SW 1271 (cell line): ENCODE data around the gene DNAJC24.
"Not testable (repeated sequence)": the region's sequence is repeated elsewhere in the genome, so short reads cannot be mapped to it uniquely, and the experiment has no call there.

Source experiments
- DNase-seq, 2 experiments: peaks; one replicate each; lab custom pipeline; 2025; lab: John Stamatoyannopoulos, UW

Gene DNAJC24, protein sequence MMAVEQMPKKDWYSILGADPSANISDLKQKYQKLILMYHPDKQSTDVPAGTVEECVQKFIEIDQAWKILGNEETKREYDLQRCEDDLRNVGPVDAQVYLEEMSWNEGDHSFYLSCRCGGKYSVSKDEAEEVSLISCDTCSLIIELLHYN

DNA sequence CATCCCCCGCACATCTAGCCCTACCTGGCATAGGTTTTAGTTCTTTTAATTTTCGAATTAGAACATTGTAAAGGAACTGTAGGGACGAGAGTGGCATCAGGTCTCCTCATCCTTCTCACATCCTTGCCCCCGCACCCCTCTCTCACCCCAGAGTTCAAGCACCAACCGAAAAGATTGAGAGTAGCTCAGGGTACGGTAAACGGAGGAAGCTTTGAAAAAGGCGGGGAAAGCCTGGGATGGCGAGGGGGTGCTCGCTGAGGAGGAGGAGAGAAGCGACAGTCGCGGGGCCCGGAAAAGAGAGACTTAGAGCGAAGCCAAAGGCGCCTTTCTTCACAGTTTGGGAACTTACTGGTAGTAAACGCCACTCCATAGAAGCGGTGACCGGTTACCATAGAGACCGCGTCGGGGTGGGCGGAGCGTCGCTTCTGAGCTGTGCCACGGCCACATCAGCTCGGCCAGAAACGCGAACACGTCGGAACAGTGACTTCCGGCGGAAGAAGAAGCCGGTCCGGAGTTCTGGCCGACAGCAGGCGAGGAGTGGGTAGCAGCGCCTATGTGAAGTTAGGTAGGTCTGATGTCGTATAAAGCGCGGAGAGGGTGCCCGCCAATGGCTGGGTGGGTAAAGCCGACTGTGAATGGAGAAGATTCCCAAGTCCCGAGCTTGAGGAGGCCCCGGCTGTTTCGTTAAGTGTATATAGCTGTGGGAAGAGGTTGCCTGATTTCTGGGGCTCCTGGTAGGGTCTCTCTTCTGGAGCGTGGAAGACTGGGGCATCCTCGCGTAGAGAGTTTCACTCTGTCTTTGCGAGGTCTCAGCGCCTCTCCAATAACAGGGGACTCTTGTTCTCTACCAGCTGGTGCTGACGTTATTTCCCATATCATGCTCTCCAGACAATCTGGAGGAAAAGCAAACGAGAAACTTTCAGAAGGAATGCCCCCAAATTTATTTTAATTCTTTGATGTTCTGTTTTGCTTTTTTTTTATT is at the start of gene DNAJC24, which contains the start of gene DCDC1:
Gene DNAJC24 (plus strand): TSS at position 513 of the 982 bp plus-strand sequence. CDS start 889 bp downstream, outside the sequence.
Gene DCDC1 (minus strand): TSS at position 392 of the 982 bp plus-strand sequence. CDS start 41,459 bp downstream, outside the sequence.
- peak; percentile 66 to 90 for DNase-seq

DNA sequence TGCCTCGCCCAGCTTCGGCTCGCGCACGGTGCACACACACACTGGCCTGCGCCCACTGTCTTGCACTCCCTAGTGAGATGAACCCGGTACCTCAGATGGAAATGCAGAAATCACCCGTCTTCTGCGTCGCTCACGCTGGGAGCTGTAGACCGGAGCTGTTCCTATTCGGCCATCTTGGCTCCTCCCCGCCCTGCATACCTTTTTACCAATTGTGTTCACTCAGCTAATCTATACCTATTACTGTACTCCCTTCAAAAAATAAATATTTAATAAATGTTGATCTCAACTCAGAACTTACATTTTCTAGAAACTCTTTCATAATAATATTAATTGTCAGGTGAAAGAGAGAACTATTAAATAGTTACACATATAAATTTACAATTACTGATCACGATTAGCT is 48.2 kb upstream of the DNAJC24 start:
- not testable (repeated sequence) for DNase-seq

DNA sequence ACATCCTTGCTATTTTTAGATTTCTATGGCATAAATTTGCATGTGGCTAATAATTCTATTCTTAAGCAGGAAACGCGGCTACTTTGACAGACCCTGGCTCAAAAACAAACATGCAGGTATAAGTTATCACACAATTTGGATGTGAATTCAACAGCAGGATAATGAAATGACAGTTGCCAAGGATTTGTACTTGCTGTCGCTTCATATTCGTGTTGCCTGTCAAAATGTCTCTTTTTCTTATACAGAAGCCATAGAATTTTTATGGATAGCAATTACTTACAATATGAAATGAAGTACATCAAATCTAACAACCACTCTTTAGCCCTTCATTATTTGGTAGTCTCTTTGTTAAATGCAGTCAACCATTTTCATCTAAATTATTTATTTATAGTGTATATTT is 46.5 kb upstream of the DNAJC24 start:
- DNase-seq, result no peak

GRCh38 chr11:31325160-31325559 is 44.5 kb upstream of the DNAJC24 start:
- no peak for DNase-seq

GRCh38 chr11:31326470-31327148 is 43.1 kb upstream of the DNAJC24 start:
- no peak for DNase-seq

DNA sequence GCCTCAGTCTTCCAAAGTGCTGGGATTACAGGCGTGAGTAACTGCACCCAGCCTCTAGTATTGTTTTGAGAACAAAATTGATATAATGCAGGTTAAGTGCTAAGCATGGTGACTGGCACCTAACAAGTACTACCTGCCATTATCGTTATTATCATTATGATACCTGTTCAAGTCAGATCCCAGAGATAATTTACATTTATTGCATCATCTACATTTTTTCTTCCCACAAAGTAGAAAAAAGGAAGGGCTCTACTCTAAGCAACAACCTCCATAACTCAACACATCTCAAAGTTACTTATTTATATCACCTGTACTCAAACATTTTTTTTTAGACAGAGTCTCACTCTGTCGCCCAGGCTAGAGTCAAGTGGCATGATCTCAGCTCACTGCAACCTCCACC is 42.2 kb upstream of the DNAJC24 start:
- no peak for DNase-seq

- no peak for DNase-seq
Measured at GRCh38 chr11:31328697-31329096, 41.0 kb upstream of the DNAJC24 start.

DNA sequence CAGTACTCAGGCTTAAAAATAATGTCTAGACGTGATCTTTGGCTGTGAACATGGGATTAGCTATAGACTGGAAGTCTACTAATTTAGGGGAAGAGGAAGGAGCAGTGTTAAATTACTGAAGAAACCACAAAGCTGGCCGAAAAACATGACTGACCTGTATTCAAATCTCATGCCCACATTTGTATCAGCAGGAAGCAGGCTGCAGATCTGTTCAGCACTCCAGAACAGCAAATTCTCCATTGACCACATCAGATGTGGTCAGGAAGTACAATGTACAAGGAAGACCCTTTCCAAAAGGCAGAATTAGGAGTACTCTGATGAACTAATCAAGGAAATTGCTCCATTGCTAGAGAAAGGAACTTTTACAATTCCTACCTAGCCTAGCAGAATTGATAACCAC is 31.9 kb upstream of the DNAJC24 start:
- no peak for DNase-seq

GRCh38 chr11:31340903-31341572 is 28.6 kb upstream of the DNAJC24 start:
- peak in 1 of 2 experiments; percentile 16 for DNase-seq

- DNase-seq, result no peak
Measured at GRCh38 chr11:31351168-31351567, 18.5 kb upstream of the DNAJC24 start.

- DNase-seq, result no peak
Measured at GRCh38 chr11:31355131-31355530, 14.5 kb upstream of the DNAJC24 start.

DNA sequence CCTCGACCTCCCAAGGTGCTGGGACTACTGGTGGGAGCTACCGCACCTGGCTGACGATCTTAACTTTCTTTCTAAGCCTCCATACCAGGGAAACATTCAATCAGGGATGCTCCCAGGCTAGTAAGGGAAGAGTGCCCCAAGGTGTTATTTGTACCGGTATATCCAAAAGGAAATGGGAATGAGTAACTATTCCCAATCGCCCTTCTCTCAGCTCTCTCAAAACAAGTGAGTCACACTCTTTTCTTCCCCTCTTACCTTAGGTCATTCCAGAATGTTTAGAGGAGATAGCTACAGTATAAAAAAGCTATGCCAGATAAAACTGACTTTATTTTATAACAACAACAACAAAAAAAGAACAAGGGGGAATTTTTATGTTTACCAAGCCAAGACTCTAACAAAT is 13.8 kb upstream of the DNAJC24 start:
- no peak for DNase-seq

DNA sequence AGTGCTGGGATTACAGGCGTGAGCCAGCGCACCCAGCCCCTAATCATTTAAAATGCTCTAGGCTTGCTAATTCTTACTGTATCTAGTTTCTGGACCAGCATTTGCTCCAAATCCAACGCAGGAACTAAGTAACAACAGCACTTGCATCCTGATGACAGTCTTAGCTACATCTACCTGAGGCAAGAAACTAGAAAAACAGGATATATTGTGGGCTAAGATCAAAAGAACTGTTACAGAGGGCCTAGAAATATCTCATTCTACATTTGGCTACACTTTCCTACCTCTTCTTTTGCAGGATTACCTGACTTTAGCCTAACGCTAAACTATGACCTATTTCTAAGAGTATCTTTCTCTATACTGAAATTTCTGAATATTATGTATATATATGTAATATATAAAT is 7.9 kb upstream of the DNAJC24 start:
- DNase-seq, result no peak

GRCh38 chr11:31366795-31367194 is 2.9 kb upstream of the DNAJC24 start:
- no peak for DNase-seq

GRCh38 chr11:31375879-31376278 is 6.2 kb downstream of the DNAJC24 start:
- no peak for DNase-seq

DNA sequence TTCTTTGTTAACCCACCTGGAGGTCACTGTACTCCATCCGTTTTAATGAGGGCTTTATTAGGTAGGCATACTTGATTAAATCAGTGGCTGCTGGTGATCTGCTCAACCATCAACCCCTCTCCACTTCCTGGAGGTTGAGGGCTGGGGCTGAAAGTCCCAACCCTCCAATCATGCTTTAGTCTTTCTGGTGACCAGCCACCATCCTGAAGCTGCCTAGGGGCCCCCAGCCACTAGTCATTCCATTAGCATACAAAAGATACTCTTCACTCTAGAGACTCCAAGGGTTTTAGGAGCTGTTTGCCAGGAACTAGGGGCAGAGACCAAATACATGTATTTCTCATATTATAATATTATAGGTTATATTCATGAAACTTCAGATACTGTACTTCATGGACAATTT is 13.5 kb downstream of the DNAJC24 start:
- DNase-seq, result no peak

DNA sequence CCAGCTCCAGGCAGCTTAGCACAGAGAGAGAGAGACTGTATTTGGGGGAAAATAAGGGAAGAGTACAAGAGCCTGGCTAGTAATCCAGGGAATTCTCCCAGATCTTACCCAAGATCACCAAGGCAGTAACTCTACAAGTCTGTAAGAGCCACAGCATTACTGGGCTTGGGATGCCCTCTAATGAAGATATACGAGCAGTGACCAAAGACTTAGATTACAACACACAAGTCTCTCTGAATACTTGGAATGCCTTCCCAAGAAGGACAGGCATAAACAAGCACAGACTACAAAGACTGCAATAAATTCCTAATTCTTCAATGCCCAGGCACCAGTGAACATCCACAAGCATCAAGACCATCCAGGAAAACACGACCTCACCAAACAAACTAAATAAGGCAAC is 17.7 kb downstream of the DNAJC24 start:
- no peak for DNase-seq

- DNase-seq, result peak in 1 of 2 experiments; percentile 23
Measured at GRCh38 chr11:31397239-31397834, 27.7 kb downstream of the DNAJC24 start.

- no peak for DNase-seq
Measured at GRCh38 chr11:31404614-31405013, 35.0 kb downstream of the DNAJC24 start.

- no peak for DNase-seq
Measured at GRCh38 chr11:31408201-31408600, 38.5 kb downstream of the DNAJC24 start.

GRCh38 chr11:31412946-31413345 is 43.3 kb downstream of the DNAJC24 start:
- no peak for DNase-seq

DNA sequence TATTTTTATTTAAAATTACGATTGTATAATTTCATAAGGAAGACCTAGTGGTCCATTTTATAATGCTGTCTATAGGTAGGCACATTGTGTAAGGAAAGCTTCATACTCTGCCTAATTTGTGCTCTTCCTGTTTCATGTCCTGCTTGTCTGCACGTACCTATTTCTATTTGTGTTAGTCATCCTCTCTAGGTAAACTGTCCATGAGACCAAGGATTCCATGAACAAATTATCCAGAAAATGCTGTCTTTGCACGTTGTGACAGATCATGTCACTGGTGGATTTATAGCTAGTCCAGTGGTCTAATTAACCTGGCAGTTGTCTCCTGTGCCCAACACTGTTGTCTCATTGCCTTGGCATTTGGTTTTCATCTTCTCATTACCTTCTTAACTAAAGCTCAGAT is 44.7 kb downstream of the DNAJC24 start:
- DNase-seq, result no peak
